ENCODE data around the gene LRP4. TPM values are rescaled to one million over a fixed set of nuclear protein-coding genes. Genes with fewer than 3 reads are reported as not detected.

Gene LRP4
- total RNA-seq, 2 donors from 2014 or later: 10.6 to 20.4 TPM

GRCh38 chr11:46912526-46913150 lies 5.7 kb downstream of the LRP4 start:
- H3K27ac ChIP-seq: no peak overlapping the region
- WGBS, 2 donors: 44 to 63% methylated on average over 12 to 13 of the region's 13 CpGs
- no peak for DNase-seq
- ATAC-seq: no peak
- peaks cover 16% of the 10 kb centered on the region for H3K4me1 ChIP-seq
- H3K9me3 ChIP-seq: no peaks in the 10 kb centered on the region
- H3K36me3 ChIP-seq (replicated peaks in 1 of 2; ENCODE audit: insufficient read depth in 1 of 2, low read depth in 2 of 2): no peaks in the 10 kb centered on the region
- intact Hi-C loops (cut with DNase I): no loop called here
- TF ChIP-seq POLR2A (IDR thresholded peaks at IDR 0.05) (no peak), CTCF (IDR thresholded peaks at IDR 0.05) (no peak)
- H3K4me3 ChIP-seq: no peak overlapping the region
- peaks cover 0 to 1% of the 10 kb centered on the region in 2 donors for H3K27me3 ChIP-seq

- TF ChIP-seq POLR2A (IDR thresholded peaks at IDR 0.05): no peak
- TF ChIP-seq CTCF (IDR thresholded peaks at IDR 0.05): no peak
- Histone ChIP-seq H3K27ac (no peak overlapping the region), H3K27me3 (no peaks in the 10 kb centered on the region), H3K9me3 (no peaks in the 10 kb centered on the region), H3K4me1 (no peaks in the 10 kb centered on the region), H3K4me3 (no peak overlapping the region), H3K36me3 (replicated peaks in 1 of 2; ENCODE audit: insufficient read depth in 1 of 2, low read depth in 2 of 2) (no peaks in the 10 kb centered on the region)
- 90 to 96% methylated on average over 4 of the region's 4 CpGs for WGBS, 2 donors
- intact Hi-C loops (cut with DNase I): no loop called here
- ATAC-seq (no peak), DNase-seq (no peak)
Observed at GRCh38 chr11:46907606-46908005, 10.7 kb downstream of the LRP4 start.

GRCh38 chr11:46906609-46907041 lies 11.7 kb downstream of the LRP4 start:
- H3K9me3 ChIP-seq: no peaks in the 10 kb centered on the region
- intact Hi-C loops (cut with DNase I): no loop called here
- WGBS, 2 donors: 41 to 58% methylated on average over 13 of the region's 13 CpGs
- H3K4me3 ChIP-seq: no peak overlapping the region
- no peak for TF ChIP-seq CTCF (IDR thresholded peaks at IDR 0.05)
- no peak for TF ChIP-seq POLR2A (IDR thresholded peaks at IDR 0.05)
- no peak overlapping the region for H3K27ac ChIP-seq
- ATAC-seq: no peak
- no peaks in the 10 kb centered on the region for H3K36me3 ChIP-seq (replicated peaks in 1 of 2; ENCODE audit: insufficient read depth in 1 of 2, low read depth in 2 of 2)
- no peaks in the 10 kb centered on the region for H3K4me1 ChIP-seq
- DNase-seq: no peak
- H3K27me3 ChIP-seq: no peaks in the 10 kb centered on the region

GRCh38 chr11:46905806-46906205 lies 12.5 kb downstream of the LRP4 start:
- intact Hi-C loops (cut with DNase I): no loop called here
- DNase-seq (no peak), ATAC-seq (no peak)
- WGBS, 2 donors: 73 to 89% methylated on average over 4 to 5 of the region's 5 CpGs
- Histone ChIP-seq H3K4me1 (no peaks in the 10 kb centered on the region), H3K27ac (no peak overlapping the region), H3K4me3 (no peak overlapping the region), H3K9me3 (no peaks in the 10 kb centered on the region), H3K36me3 (replicated peaks in 1 of 2; ENCODE audit: insufficient read depth in 1 of 2, low read depth in 2 of 2) (no peaks in the 10 kb centered on the region), H3K27me3 (no peaks in the 10 kb centered on the region)
- no peak for TF ChIP-seq CTCF (IDR thresholded peaks at IDR 0.05)
- TF ChIP-seq POLR2A (IDR thresholded peaks at IDR 0.05): no peak

DNA sequence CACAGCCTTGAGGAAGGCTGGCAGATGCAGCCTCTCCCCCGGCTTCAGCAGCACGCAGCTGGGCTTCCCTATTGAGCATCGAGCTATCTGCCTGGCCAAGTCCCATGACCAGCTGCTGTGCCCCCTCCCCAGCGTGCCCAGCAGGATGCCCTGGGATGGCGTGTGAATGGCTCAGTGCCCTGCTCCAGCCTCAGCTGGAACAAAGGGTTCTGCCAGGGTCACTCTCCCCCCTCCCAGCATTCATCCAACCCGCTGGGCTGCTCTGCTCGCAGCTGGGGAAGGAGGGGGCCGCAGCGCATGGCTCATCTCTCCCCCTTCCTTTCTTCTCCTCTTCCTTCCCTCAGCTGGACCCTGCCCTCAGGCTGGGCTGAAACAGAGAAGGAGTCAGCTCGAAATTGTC lies 14.5 kb downstream of the LRP4 start:
- intact Hi-C loops (cut with DNase I): no loop called here

More for the DNA sequence above, 14.5 kb downstream of the LRP4 start:
- ATAC-seq (no peak), DNase-seq (no peak)
- Histone ChIP-seq H3K4me3 (no peak overlapping the region), H3K36me3 (replicated peaks in 1 of 2; ENCODE audit: insufficient read depth in 1 of 2, low read depth in 2 of 2) (peaks cover 0 to 2% of the 10 kb centered on the region in 2 donors), H3K9me3 (no peaks in the 10 kb centered on the region), H3K27ac (no peak overlapping the region), H3K27me3 (no peaks in the 10 kb centered on the region), H3K4me1 (no peaks in the 10 kb centered on the region)
- WGBS, 2 donors: 73 to 84% methylated on average over 7 to 10 of the region's 10 CpGs
- TF ChIP-seq POLR2A (IDR thresholded peaks at IDR 0.05): no peak
- no peak for TF ChIP-seq CTCF (IDR thresholded peaks at IDR 0.05)

Measured in body of pancreas (tissue), 4 donors.